ENCODE data around the gene SPATA6.
"Not testable (repeated sequence)": the region's sequence is repeated elsewhere in the genome, so short reads cannot be mapped to it uniquely, and the experiment has no call there.

Gene SPATA6

DNA sequence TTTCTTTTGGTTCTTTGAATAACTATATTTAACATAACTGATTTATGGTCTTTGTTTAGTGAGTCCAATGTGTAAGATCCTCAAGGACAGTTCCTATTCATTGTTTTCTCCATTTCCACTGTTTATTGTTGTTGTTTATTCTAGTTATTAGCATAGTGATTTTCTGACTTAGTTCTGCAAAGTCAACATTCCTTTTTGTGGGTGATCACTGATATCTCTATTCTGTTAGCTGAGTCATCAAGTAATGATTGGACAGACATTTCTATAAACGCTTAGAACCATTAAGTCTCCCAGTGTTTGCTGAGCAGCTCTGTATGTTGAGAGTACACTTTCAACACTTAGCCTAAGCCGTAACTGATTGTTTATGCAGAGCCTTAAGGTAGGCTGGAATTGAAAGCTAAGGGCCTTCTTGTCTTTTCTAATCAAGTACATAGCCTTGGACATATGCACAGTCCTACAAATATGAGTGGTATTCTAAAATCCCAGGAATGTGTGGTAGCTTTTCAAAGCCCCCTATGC lies 162.4 kb downstream of the SPATA6 start:
- no peak overlapping the region for H2BK5ac ChIP-seq (ENCODE audit: low read depth, low read length, poor library complexity, severe bottlenecking)
- no peak overlapping the region for H3K18ac ChIP-seq (ENCODE audit: low read depth in 1 of 2, low read length in 2 of 2)
- no peak overlapping the region for H3K4ac ChIP-seq (ENCODE audit: low read depth in 1 of 2, low read length in 2 of 2)
- H3K14ac ChIP-seq (ENCODE audit: low read length in 2 of 2), result no peak overlapping the region
- H3K27ac ChIP-seq (ENCODE audit: low read length, poor library complexity, severe bottlenecking), result no peak overlapping the region
- H3K4me2 ChIP-seq (ENCODE audit: low read length, poor library complexity, severe bottlenecking), result no peak overlapping the region
- no peaks in the 10 kb centered on the region for H3K9me3 ChIP-seq (ENCODE audit: control insufficient read depth, low read length)
- no peak overlapping the region for H2BK15ac ChIP-seq (ENCODE audit: low read depth, poor library complexity, severe bottlenecking)
- H3K36me3 ChIP-seq (ENCODE audit: control insufficient read depth in 1 of 2, insufficient read depth in 2 of 2, low read depth in 1 of 2, low read length in 2 of 2), result peaks cover 0 to 7% of the 10 kb centered on the region in 2 experiments
- H3K79me1 ChIP-seq (replicated peaks; ENCODE audit: low read length, poor library complexity, severe bottlenecking), result no peaks in the 10 kb centered on the region
- H2AFZ ChIP-seq (ENCODE audit: low read depth, low read length), result no peak overlapping the region
- H3K27me3 ChIP-seq (ENCODE audit: control insufficient read depth in 1 of 2, insufficient read depth in 1 of 2, low read length in 2 of 2), result no peaks in the 10 kb centered on the region
- no peak overlapping the region for H4K8ac ChIP-seq (ENCODE audit: low read length)
- H3K4me1 ChIP-seq (ENCODE audit: control insufficient read depth, insufficient read depth, low read depth, low read length), result no peaks in the 10 kb centered on the region
- no peak overlapping the region for H2BK12ac ChIP-seq (ENCODE audit: low read length in 2 of 2)
- no peak overlapping the region for H2AK5ac ChIP-seq (ENCODE audit: low read length, severe bottlenecking)
- H3K9ac ChIP-seq (ENCODE audit: low read length), result no peak overlapping the region
- H2BK120ac ChIP-seq (ENCODE audit: low read depth, low read length), result no peak overlapping the region
- H4K91ac ChIP-seq (ENCODE audit: low read length), result no peak overlapping the region
- no peak for DNase-seq
- H3K4me3 ChIP-seq (ENCODE audit: insufficient read depth in 1 of 2, low read depth in 1 of 2, low read length in 2 of 2), result no peak overlapping the region
- no peak overlapping the region for H3K23ac ChIP-seq (ENCODE audit: low read length in 2 of 2)
- WGBS, result 90% methylated on average over 2 of the region's 2 CpGs

DNA sequence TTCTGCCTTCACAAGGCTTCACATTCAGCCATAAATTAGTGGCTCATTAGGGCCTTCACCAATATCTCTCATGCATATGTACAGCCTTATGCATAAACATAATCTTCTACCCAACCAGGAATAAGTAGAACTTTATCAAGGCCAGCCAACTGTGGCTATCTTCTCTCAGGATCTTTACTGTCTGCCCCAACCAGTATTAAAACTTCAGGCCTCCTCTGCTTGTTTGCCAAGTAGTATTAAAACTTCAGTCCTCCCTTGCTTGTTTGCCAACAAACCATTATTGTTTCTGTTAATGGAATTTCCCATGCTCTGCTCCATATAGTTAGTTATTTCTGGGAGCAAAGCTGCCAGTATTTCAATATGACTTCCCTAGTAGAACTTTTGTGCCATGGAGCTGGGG lies 169.4 kb downstream of the SPATA6 start:
- Histone ChIP-seq H3K4me1 (ENCODE audit: control insufficient read depth, insufficient read depth, low read depth, low read length) (no peaks in the 10 kb centered on the region), H3K4me2 (ENCODE audit: low read length, poor library complexity, severe bottlenecking) (no peak overlapping the region), H3K27ac (ENCODE audit: low read length, poor library complexity, severe bottlenecking) (no peak overlapping the region), H2AFZ (ENCODE audit: low read depth, low read length) (no peak overlapping the region), H2BK12ac (ENCODE audit: low read length in 2 of 2) (no peak overlapping the region), H3K9ac (ENCODE audit: low read length) (no peak overlapping the region), H3K36me3 (ENCODE audit: control insufficient read depth in 1 of 2, insufficient read depth in 2 of 2, low read depth in 1 of 2, low read length in 2 of 2) (peaks cover 0 to 24% of the 10 kb centered on the region in 2 experiments), H3K4ac (ENCODE audit: low read depth in 1 of 2, low read length in 2 of 2) (no peak overlapping the region), H3K18ac (ENCODE audit: low read depth in 1 of 2, low read length in 2 of 2) (no peak overlapping the region), H2BK15ac (ENCODE audit: low read depth, poor library complexity, severe bottlenecking) (no peak overlapping the region), H3K27me3 (ENCODE audit: control insufficient read depth in 1 of 2, insufficient read depth in 1 of 2, low read length in 2 of 2) (no peaks in the 10 kb centered on the region), H2BK5ac (ENCODE audit: low read depth, low read length, poor library complexity, severe bottlenecking) (no peak overlapping the region), H3K4me3 (ENCODE audit: insufficient read depth in 1 of 2, low read depth in 1 of 2, low read length in 2 of 2) (no peak overlapping the region), H3K79me1 (replicated peaks; ENCODE audit: low read length, poor library complexity, severe bottlenecking) (no peaks in the 10 kb centered on the region), H3K23ac (ENCODE audit: low read length in 2 of 2) (no peak overlapping the region), H2BK120ac (ENCODE audit: low read depth, low read length) (no peak overlapping the region), H4K91ac (ENCODE audit: low read length) (no peak overlapping the region), H4K8ac (ENCODE audit: low read length) (no peak overlapping the region), H2AK5ac (ENCODE audit: low read length, severe bottlenecking) (no peak overlapping the region), H3K14ac (ENCODE audit: low read length in 2 of 2) (no peak overlapping the region), H3K9me3 (ENCODE audit: control insufficient read depth, low read length) (peaks cover 3% of the 10 kb centered on the region)
- DNase-seq, result no peak

DNA sequence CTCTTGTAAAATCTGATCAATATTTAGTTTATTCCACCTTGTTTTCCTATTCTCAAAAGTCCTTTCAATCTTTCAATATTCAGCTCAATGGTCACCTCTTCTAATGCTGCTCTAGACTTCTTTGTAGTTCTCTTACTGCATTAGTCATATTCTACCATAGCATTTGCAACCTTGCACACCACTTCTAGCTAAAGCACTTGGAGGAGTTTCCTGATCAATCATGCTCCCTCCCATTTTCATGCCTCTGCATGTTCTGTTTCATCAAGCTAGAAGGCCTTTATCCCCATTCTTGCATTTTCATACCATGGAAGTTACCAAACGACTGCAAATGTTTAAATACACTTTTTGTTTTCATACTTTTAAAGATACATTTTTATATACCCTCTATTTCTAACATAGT lies 177.3 kb downstream of the SPATA6 start:
- Histone ChIP-seq H2BK5ac (ENCODE audit: low read depth, low read length, poor library complexity, severe bottlenecking) (no peak overlapping the region), H3K4me1 (ENCODE audit: control insufficient read depth, insufficient read depth, low read depth, low read length) (no peaks in the 10 kb centered on the region), H3K18ac (ENCODE audit: low read depth in 1 of 2, low read length in 2 of 2) (no peak overlapping the region), H3K23ac (ENCODE audit: low read length in 2 of 2) (no peak overlapping the region), H4K8ac (ENCODE audit: low read length) (no peak overlapping the region), H2BK15ac (ENCODE audit: low read depth, poor library complexity, severe bottlenecking) (no peak overlapping the region), H3K36me3 (ENCODE audit: control insufficient read depth in 1 of 2, insufficient read depth in 2 of 2, low read depth in 1 of 2, low read length in 2 of 2) (peaks cover 0 to 8% of the 10 kb centered on the region in 2 experiments), H3K14ac (ENCODE audit: low read length in 2 of 2) (no peak overlapping the region), H2AK5ac (ENCODE audit: low read length, severe bottlenecking) (no peak overlapping the region), H4K91ac (ENCODE audit: low read length) (no peak overlapping the region), H3K4ac (ENCODE audit: low read depth in 1 of 2, low read length in 2 of 2) (no peak overlapping the region), H2BK12ac (ENCODE audit: low read length in 2 of 2) (no peak overlapping the region), H3K79me1 (replicated peaks; ENCODE audit: low read length, poor library complexity, severe bottlenecking) (no peaks in the 10 kb centered on the region), H3K27me3 (ENCODE audit: control insufficient read depth in 1 of 2, insufficient read depth in 1 of 2, low read length in 2 of 2) (no peaks in the 10 kb centered on the region), H3K9ac (ENCODE audit: low read length) (no peak overlapping the region), H3K4me2 (ENCODE audit: low read length, poor library complexity, severe bottlenecking) (no peak overlapping the region), H2BK120ac (ENCODE audit: low read depth, low read length) (no peak overlapping the region), H3K4me3 (ENCODE audit: insufficient read depth in 1 of 2, low read depth in 1 of 2, low read length in 2 of 2) (no peak overlapping the region), H3K27ac (ENCODE audit: low read length, poor library complexity, severe bottlenecking) (no peak overlapping the region), H2AFZ (ENCODE audit: low read depth, low read length) (no peak overlapping the region), H3K9me3 (ENCODE audit: control insufficient read depth, low read length) (no peaks in the 10 kb centered on the region)
- no peak for DNase-seq
- no CpG with 5 or more reads among the region's 1 CpG for WGBS

DNA sequence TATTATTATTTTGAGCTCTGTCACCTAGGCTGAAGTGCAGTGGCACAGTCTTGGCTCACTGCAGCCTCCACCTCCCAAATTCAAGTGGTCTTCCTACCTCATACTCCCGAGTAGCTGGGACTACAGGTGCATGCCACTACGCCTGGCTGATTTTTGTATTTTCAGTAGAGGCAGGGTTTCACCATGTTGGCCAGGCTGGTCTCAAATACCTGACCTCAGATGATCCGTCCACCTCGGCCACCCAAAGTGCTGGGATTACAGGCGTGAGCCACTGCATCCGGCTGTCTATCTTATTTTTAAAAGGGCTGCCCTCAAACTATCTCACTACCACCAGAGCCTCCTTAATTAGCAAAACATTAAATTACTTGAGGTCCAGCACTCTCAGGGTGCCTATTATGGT lies 177.9 kb downstream of the SPATA6 start:
- not testable (repeated sequence) for H2AK5ac ChIP-seq (ENCODE audit: low read length, severe bottlenecking); H3K4me1 ChIP-seq (ENCODE audit: control insufficient read depth, insufficient read depth, low read depth, low read length); H3K18ac ChIP-seq (ENCODE audit: low read depth in 1 of 2, low read length in 2 of 2); H2BK12ac ChIP-seq (ENCODE audit: low read length in 2 of 2); H2BK5ac ChIP-seq (ENCODE audit: low read depth, low read length, poor library complexity, severe bottlenecking); H3K27me3 ChIP-seq (ENCODE audit: control insufficient read depth in 1 of 2, insufficient read depth in 1 of 2, low read length in 2 of 2); H3K9ac ChIP-seq (ENCODE audit: low read length); H4K8ac ChIP-seq (ENCODE audit: low read length); H3K79me1 ChIP-seq (replicated peaks; ENCODE audit: low read length, poor library complexity, severe bottlenecking); H3K14ac ChIP-seq (ENCODE audit: low read length in 2 of 2); H3K4me2 ChIP-seq (ENCODE audit: low read length, poor library complexity, severe bottlenecking); H4K91ac ChIP-seq (ENCODE audit: low read length); DNase-seq; H2AFZ ChIP-seq (ENCODE audit: low read depth, low read length); H3K36me3 ChIP-seq (ENCODE audit: control insufficient read depth in 1 of 2, insufficient read depth in 2 of 2, low read depth in 1 of 2, low read length in 2 of 2); H2BK120ac ChIP-seq (ENCODE audit: low read depth, low read length); H3K23ac ChIP-seq (ENCODE audit: low read length in 2 of 2); H3K4me3 ChIP-seq (ENCODE audit: insufficient read depth in 1 of 2, low read depth in 1 of 2, low read length in 2 of 2); H3K4ac ChIP-seq (ENCODE audit: low read depth in 1 of 2, low read length in 2 of 2); H2BK15ac ChIP-seq (ENCODE audit: low read depth, poor library complexity, severe bottlenecking); H3K9me3 ChIP-seq (ENCODE audit: control insufficient read depth, low read length); H3K27ac ChIP-seq (ENCODE audit: low read length, poor library complexity, severe bottlenecking)
- 94% methylated on average over 4 of the region's 6 CpGs for WGBS

Data from mesenchymal stem cell (in vitro differentiated cells and primary cell).